Gastrocnemius medialis (tissue), 4 donors: ENCODE measurements around the gene SLC32A1. TPM values are rescaled to one million over a fixed set of nuclear protein-coding genes. Genes with fewer than 3 reads are reported as not detected.

Experiments
- ATAC-seq, 2 donors: fragments of 150-250 bp; one replicate each; pipeline ENCODE4 v1.9.1; 2016
- DNase-seq, 2 donors: peaks; one replicate each; pipeline ENCODE4 v3.0.0-alpha.2; 2019
- H3K27ac ChIP-seq, 4 donors: fragments of 200-600 bp; sonication (generic); 1 replicate in 1 of 4; 2 replicates in 3 of 4; pipeline ENCODE4 v1.5.1; 2016 to 2018; ENCODE audit warnings: mild to moderate bottlenecking in 2 of 4, moderate library complexity in 1 of 4
- H3K27me3 ChIP-seq, 3 donors: fragments of 200-600 bp; sonication (generic) in 2 of 3; 1 replicate in 1 of 3; 2 replicates in 2 of 3; pipeline versions ENCODE4 v1.5.1 to v1.6.0; 2016 to 2019; ENCODE audit warnings: mild to moderate bottlenecking in 1 of 3, moderate library complexity in 1 of 3
- H3K36me3 ChIP-seq, 2 donors: fragments of 200-600 bp; sonication (generic) in 1 of 2; one replicate each; pipeline ENCODE4 v1.5.1; 2017 to 2018
- H3K4me1 ChIP-seq, 2 donors: fragments of 200-600 bp; sonication (generic) in 1 of 2; one replicate each; pipeline ENCODE4 v1.5.1; 2016 to 2017; ENCODE audit warnings: mild to moderate bottlenecking in 2 of 2
- H3K4me3 ChIP-seq, 4 donors: fragments of 200-600 bp; sonication (generic) in 3 of 4; 1 replicate in 1 of 4; 2 replicates in 3 of 4; pipeline ENCODE4 v1.5.1; 2016 to 2019; ENCODE audit warnings: mild to moderate bottlenecking in 2 of 4
- H3K9me3 ChIP-seq, 3 donors: fragments of 200-600 bp; sonication (generic) in 2 of 3; 1 replicate in 1 of 3; 2 replicates in 2 of 3; pipeline ENCODE4 v1.5.1; 2016 to 2019
- CTCF ChIP-seq, 5 experiments: fragments of 450-650 bp in 3 of 5; fragments of 200-600 bp in 2 of 5; sonication (generic) in 2 of 5; IDR thresholded peaks in 4 of 5; conservative IDR thresholded peaks in 1 of 5; 1 replicate in 4 of 5; 2 replicates in 1 of 5; pipeline ENCODE4 v1.5.1; 2016 to 2019; ENCODE audit warnings: antibody characterized with exemption in 5 of 5, mild to moderate bottlenecking in 3 of 5, moderate library complexity in 3 of 5
- POLR2A ChIP-seq, 2 donors: fragments of 450-650 bp; IDR thresholded peaks; one replicate each; pipeline ENCODE4 v1.6.1; 2017; ENCODE audit warnings: antibody characterized with exemption in 2 of 2, mild to moderate bottlenecking in 2 of 2, moderate library complexity in 2 of 2
- in situ Hi-C, 4 donors: fragments of 200-750 bp; cut with MboI; loops; one replicate each; pipeline versions ENCODE4 v1.15.0 to v1.8.0; 2017; ENCODE audit warnings: low sequenced_read_pairs in 4 of 4
- intact Hi-C: fragments of 100-400 bp; cut with DNase I; formaldehyde crosslinking; loops from one replicate; pipeline ENCODE4 v1.15.1; 2023; ENCODE audit warnings: low total_unique reads
- total RNA-seq, 4 donors: library from RNA; depleted of rRNA; stranded (reverse); fragments of >200 nt; gene quantifications; one replicate each; pipeline versions ENCODE4 v1.1.0 to v1.2.3, GENCODE V29; 2016

The SLC32A1 gene
- total RNA-seq, 4 donors from 2014 or later: not detected

DNA sequence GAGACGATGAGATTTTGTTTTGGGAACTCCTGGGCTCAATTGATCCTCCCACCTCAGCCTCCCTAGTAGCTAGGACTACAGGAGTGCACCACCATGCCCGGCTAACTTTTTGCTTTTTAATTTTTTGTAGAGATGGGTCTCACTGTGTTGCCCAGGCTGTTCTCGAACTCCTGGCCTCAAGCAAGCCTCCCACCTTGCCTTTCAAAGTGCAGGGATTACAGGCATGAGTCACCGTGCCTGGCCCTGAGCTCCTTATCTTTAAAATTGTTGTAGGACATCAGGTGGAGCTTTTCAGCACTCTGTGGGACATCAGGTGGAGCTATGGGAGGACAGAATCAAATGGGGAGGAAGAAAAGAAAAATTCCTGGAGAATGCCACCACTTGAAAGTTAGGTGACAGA, 36.7 kb downstream of the SLC32A1 start:
- Histone ChIP-seq H3K9me3 (no peaks in the 10 kb centered on the region), H3K4me1 (no peaks in the 10 kb centered on the region), H3K4me3 (no peak overlapping the region), H3K27me3 (no peaks in the 10 kb centered on the region), H3K36me3 (peaks cover 4 to 76% of the 10 kb centered on the region in 2 donors), H3K27ac (no peak overlapping the region)
- DNase-seq (no peak), ATAC-seq (no peak)
- TF ChIP-seq CTCF (IDR thresholded peaks at IDR 0.05 in 4 of 5, conservative IDR thresholded peaks at IDR 0.05 in 1 of 5): no peak
- TF ChIP-seq POLR2A (IDR thresholded peaks at IDR 0.05): no peak
- intact Hi-C loops (no loop called here), in situ Hi-C loops (no loop called here)

GRCh38 chr20:38762174-38762573, 37.9 kb downstream of the SLC32A1 start:
- Histone ChIP-seq H3K27me3 (no peaks in the 10 kb centered on the region), H3K36me3 (peaks cover 3 to 75% of the 10 kb centered on the region in 2 donors), H3K9me3 (no peaks in the 10 kb centered on the region), H3K4me3 (no peak overlapping the region), H3K4me1 (no peaks in the 10 kb centered on the region), H3K27ac (no peak overlapping the region)
- no peak for TF ChIP-seq POLR2A (IDR thresholded peaks at IDR 0.05)
- no peak for TF ChIP-seq CTCF (IDR thresholded peaks at IDR 0.05 in 4 of 5, conservative IDR thresholded peaks at IDR 0.05 in 1 of 5)
- no peak for DNase-seq
- in situ Hi-C loops (no loop called here), intact Hi-C loops (no loop called here)
- ATAC-seq: no peak

- intact Hi-C loops (no loop called here), in situ Hi-C loops (no loop called here)
- Histone ChIP-seq H3K27ac (no peak overlapping the region), H3K4me1 (no peaks in the 10 kb centered on the region), H3K27me3 (no peaks in the 10 kb centered on the region), H3K36me3 (peaks cover 3 to 77% of the 10 kb centered on the region in 2 donors), H3K4me3 (no peak overlapping the region), H3K9me3 (no peaks in the 10 kb centered on the region)
- DNase-seq (no peak), ATAC-seq (no peak)
- TF ChIP-seq POLR2A (IDR thresholded peaks at IDR 0.05): no peak
- no peak for TF ChIP-seq CTCF (IDR thresholded peaks at IDR 0.05 in 4 of 5, conservative IDR thresholded peaks at IDR 0.05 in 1 of 5)
These were observed 39.3 kb downstream of the SLC32A1 start for GRCh38 chr20:38763616-38764015.

DNA sequence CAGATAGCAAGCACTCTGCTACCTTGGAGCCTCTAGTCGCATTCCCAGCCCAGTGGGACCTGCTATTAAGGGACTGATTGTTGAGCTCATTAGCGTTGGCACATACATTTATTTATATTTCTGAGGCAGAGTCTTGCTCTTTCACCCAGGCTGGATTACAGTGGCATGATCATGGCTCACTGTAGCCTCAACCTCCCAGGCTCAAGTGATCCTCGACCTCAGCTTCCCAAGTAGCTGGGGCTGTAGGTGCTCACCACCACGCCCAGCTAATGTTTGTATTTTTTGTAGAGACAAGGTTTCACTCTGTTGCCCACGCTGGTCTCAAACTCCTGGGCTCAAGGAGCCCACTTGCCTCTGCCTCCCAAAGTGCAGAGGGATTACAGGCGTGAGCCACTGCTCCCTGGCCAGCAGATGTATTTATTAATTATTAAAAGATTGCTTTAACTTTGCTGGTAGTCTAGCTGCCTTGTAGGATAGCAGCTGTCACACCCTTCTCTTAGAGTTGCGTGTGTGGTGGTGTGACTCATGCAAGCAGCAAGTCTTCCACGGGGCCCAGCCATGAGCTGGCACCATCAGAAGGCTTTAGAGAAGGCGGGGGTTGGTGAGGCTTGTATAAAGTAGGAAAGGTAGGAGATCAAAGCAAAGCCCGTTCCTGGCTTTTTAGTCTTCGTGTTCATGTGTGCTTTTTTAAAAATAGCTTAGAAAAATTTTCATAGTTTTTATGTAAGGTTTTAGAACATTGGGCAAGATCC, 40.5 kb downstream of the SLC32A1 start:
- Histone ChIP-seq H3K4me1 (no peaks in the 10 kb centered on the region), H3K27ac (no peak overlapping the region), H3K36me3 (peaks cover 3 to 88% of the 10 kb centered on the region in 2 donors), H3K27me3 (no peaks in the 10 kb centered on the region), H3K9me3 (no peaks in the 10 kb centered on the region), H3K4me3 (no peak overlapping the region)
- intact Hi-C loops: no loop called here
- in situ Hi-C loops: no loop called here
- ATAC-seq (no peak), DNase-seq (peak in 1 of 2 donors; percentile 19)
- TF ChIP-seq POLR2A (IDR thresholded peaks at IDR 0.05) (no peak), CTCF (IDR thresholded peaks at IDR 0.05 in 4 of 5, conservative IDR thresholded peaks at IDR 0.05 in 1 of 5) (no peak)
